Measurements from ENCODE around the gene APOL6.

GRCh38 chr22:35614404-35614803 lies 33.8 kb upstream of the APOL6 start:
- TF ChIP-seq CTCF (CRISPR knock-in tag; IDR thresholded peaks at IDR 0.05) = no peak
- no peak for TF ChIP-seq ASH2L (IDR thresholded peaks at IDR 0.05; ENCODE audit: insufficient read length, low read depth, low read length)
- no peak for TF ChIP-seq LRRFIP1 (CRISPR knock-in tag; conservative IDR thresholded peaks at IDR 0.05)
